ENCODE measurements around the gene MACROD2.
"Not testable (repeated sequence)": the region's sequence is repeated elsewhere in the genome, so short reads cannot be mapped to it uniquely, and the experiment has no call there.

The MACROD2 gene

GRCh38 chr20:14418376-14418775 is 423.1 kb downstream of the MACROD2 start:
- no peak for DNase-seq

GRCh38 chr20:14422892-14423291 is 427.6 kb downstream of the MACROD2 start:
- DNase-seq, result no peak

GRCh38 chr20:14431568-14431967 is 436.3 kb downstream of the MACROD2 start:
- no peak for DNase-seq

GRCh38 chr20:14432085-14432484 is 436.8 kb downstream of the MACROD2 start:
- no peak for DNase-seq

- no peak for DNase-seq
Observed at GRCh38 chr20:14432597-14432996, 437.3 kb downstream of the MACROD2 start.

GRCh38 chr20:14434384-14435136 is 439.2 kb downstream of the MACROD2 start:
- DNase-seq, result no peak

GRCh38 chr20:14441201-14441600 is 445.9 kb downstream of the MACROD2 start:
- no peak for DNase-seq

GRCh38 chr20:14444106-14444505 is 448.8 kb downstream of the MACROD2 start:
- DNase-seq, result no peak

- no peak for DNase-seq
Observed at GRCh38 chr20:14445310-14445709, 450.0 kb downstream of the MACROD2 start.

- DNase-seq, result no peak
Observed at GRCh38 chr20:14445902-14446301, 450.6 kb downstream of the MACROD2 start.

- no peak for DNase-seq
Observed at GRCh38 chr20:14446446-14446845, 451.1 kb downstream of the MACROD2 start.

- DNase-seq, result no peak
Observed at GRCh38 chr20:14449323-14449722, 454.0 kb downstream of the MACROD2 start.

GRCh38 chr20:14450256-14450655 is 454.9 kb downstream of the MACROD2 start:
- DNase-seq, result no peak

GRCh38 chr20:14451458-14451857 is 456.1 kb downstream of the MACROD2 start:
- DNase-seq, result no peak

- no peak for DNase-seq
Observed at GRCh38 chr20:14453259-14453658, 457.9 kb downstream of the MACROD2 start.

- DNase-seq, result no peak
Observed at GRCh38 chr20:14454296-14454695, 459.0 kb downstream of the MACROD2 start.

- not testable (repeated sequence) for DNase-seq
Observed at GRCh38 chr20:14467104-14467827, 471.9 kb downstream of the MACROD2 start.

GRCh38 chr20:14470231-14470899 is 475.0 kb downstream of the MACROD2 start:
- DNase-seq, result no peak

GRCh38 chr20:14470977-14471661 is 475.8 kb downstream of the MACROD2 start:
- DNase-seq, result no peak

- no peak for DNase-seq
Observed at GRCh38 chr20:14477125-14477524, 481.8 kb downstream of the MACROD2 start.

GRCh38 chr20:14478126-14478525 is 482.8 kb downstream of the MACROD2 start:
- DNase-seq, result no peak

- no peak for DNase-seq
Observed at GRCh38 chr20:14481863-14482262, 486.5 kb downstream of the MACROD2 start.

- DNase-seq, result no peak
Observed at GRCh38 chr20:14488212-14488611, 492.9 kb downstream of the MACROD2 start.
